ENCODE results near the gene SLCO1A2. TPM values are rescaled to one million over a fixed set of nuclear protein-coding genes. Genes with fewer than 3 reads are reported as not detected.

The SLCO1A2 gene
- polyA plus RNA-seq, 3 donors: not detected

GRCh38 chr12:21330682-21331253, 3.9 kb downstream of the SLCO1A2 start:
- Mint-ChIP-seq H3K9me3 (peaks cover 9 to 37% (median 25%) of the 10 kb centered on the region in 7 donors), H3K4me3 (no peak overlapping the region), H3K27ac (no peak overlapping the region), H3K27me3 (ENCODE audit: low read depth in 3 of 3) (peaks cover 0 to 1% (median 0%) of the 10 kb centered on the region in 3 donors), H3K36me3 (no peaks in the 10 kb centered on the region), H3K4me1 (no peaks in the 10 kb centered on the region)
- H3K9ac ChIP-seq (ENCODE audit: insufficient read depth, low read length, poor library complexity, severe bottlenecking): no peak overlapping the region
- no peak for DNase-seq
- intact Hi-C loops (cut with micrococcal nuclease): no loop called here
- no peak overlapping the region for H2AFZ ChIP-seq (ENCODE audit: insufficient read depth, low read depth, low read length, poor library complexity, severe bottlenecking)
- peaks cover 23 to 36% of the 10 kb centered on the region in 2 donors for H3K9me3 ChIP-seq (replicated peaks in 1 of 2; ENCODE audit: control insufficient read depth in 1 of 2, insufficient read depth in 1 of 2, low read length in 2 of 2)
- no peak overlapping the region for H3K4me3 ChIP-seq (replicated peaks in 1 of 3; ENCODE audit: low read depth in 2 of 3, low read length in 3 of 3)
- H3K79me2 ChIP-seq (ENCODE audit: insufficient read depth, low read length): no peaks in the 10 kb centered on the region
- no CpG with 5 or more reads among the region's 1 CpG for WGBS (ENCODE audit: insufficient coverage)
- no peaks in the 10 kb centered on the region for H3K4me1 ChIP-seq (ENCODE audit: control insufficient read depth in 1 of 2, insufficient read depth in 2 of 2, low read length in 2 of 2)
- no peak overlapping the region for H3K4me2 ChIP-seq (replicated peaks; ENCODE audit: extremely low read depth, low read length, poor library complexity, severe bottlenecking)
- H3K36me3 ChIP-seq (replicated peaks in 1 of 2; ENCODE audit: control insufficient read depth in 1 of 2, insufficient read depth in 2 of 2, low read length in 2 of 2): no peaks in the 10 kb centered on the region
- TF ChIP-seq, protein P1, sequence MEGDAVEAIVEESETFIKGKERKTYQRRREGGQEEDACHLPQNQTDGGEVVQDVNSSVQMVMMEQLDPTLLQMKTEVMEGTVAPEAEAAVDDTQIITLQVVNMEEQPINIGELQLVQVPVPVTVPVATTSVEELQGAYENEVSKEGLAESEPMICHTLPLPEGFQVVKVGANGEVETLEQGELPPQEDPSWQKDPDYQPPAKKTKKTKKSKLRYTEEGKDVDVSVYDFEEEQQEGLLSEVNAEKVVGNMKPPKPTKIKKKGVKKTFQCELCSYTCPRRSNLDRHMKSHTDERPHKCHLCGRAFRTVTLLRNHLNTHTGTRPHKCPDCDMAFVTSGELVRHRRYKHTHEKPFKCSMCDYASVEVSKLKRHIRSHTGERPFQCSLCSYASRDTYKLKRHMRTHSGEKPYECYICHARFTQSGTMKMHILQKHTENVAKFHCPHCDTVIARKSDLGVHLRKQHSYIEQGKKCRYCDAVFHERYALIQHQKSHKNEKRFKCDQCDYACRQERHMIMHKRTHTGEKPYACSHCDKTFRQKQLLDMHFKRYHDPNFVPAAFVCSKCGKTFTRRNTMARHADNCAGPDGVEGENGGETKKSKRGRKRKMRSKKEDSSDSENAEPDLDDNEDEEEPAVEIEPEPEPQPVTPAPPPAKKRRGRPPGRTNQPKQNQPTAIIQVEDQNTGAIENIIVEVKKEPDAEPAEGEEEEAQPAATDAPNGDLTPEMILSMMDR (IDR thresholded peaks at IDR 0.05): no peak
- H3K27me3 ChIP-seq (ENCODE audit: control insufficient read depth in 2 of 2, insufficient read depth in 2 of 2, low read length in 2 of 2): no peaks in the 10 kb centered on the region
- H3K27ac ChIP-seq (ENCODE audit: low read depth in 1 of 2, low read length in 2 of 2): no peak overlapping the region
- no peaks in the 10 kb centered on the region for H4K20me1 ChIP-seq (ENCODE audit: insufficient read depth, low read length)

GRCh38 chr12:21328578-21328977, 6.1 kb downstream of the SLCO1A2 start:
- H3K4me2 ChIP-seq (replicated peaks; ENCODE audit: extremely low read depth, low read length, poor library complexity, severe bottlenecking): no peak overlapping the region
- no peak overlapping the region for H3K27ac ChIP-seq (ENCODE audit: low read depth in 1 of 2, low read length in 2 of 2)
- no peaks in the 10 kb centered on the region for H3K4me1 ChIP-seq (ENCODE audit: control insufficient read depth in 1 of 2, insufficient read depth in 2 of 2, low read length in 2 of 2)
- H4K20me1 ChIP-seq (ENCODE audit: insufficient read depth, low read length): no peaks in the 10 kb centered on the region
- peaks cover 0 to 1% (median 0%) of the 10 kb centered on the region in 3 donors for H3K27me3 Mint-ChIP-seq (ENCODE audit: low read depth in 3 of 3)
- H3K36me3 Mint-ChIP-seq: no peaks in the 10 kb centered on the region
- H3K27me3 ChIP-seq (ENCODE audit: control insufficient read depth in 2 of 2, insufficient read depth in 2 of 2, low read length in 2 of 2): no peaks in the 10 kb centered on the region
- peaks cover 23 to 36% of the 10 kb centered on the region in 2 donors for H3K9me3 ChIP-seq (replicated peaks in 1 of 2; ENCODE audit: control insufficient read depth in 1 of 2, insufficient read depth in 1 of 2, low read length in 2 of 2)
- no peaks in the 10 kb centered on the region for H3K4me1 Mint-ChIP-seq
- no peak overlapping the region for H3K4me3 ChIP-seq (replicated peaks in 1 of 3; ENCODE audit: low read depth in 2 of 3, low read length in 3 of 3)
- no peaks in the 10 kb centered on the region for H3K36me3 ChIP-seq (replicated peaks in 1 of 2; ENCODE audit: control insufficient read depth in 1 of 2, insufficient read depth in 2 of 2, low read length in 2 of 2)
- H3K9ac ChIP-seq (ENCODE audit: insufficient read depth, low read length, poor library complexity, severe bottlenecking): no peak overlapping the region
- no peak for DNase-seq
- H3K27ac Mint-ChIP-seq: no peak overlapping the region
- H2AFZ ChIP-seq (ENCODE audit: insufficient read depth, low read depth, low read length, poor library complexity, severe bottlenecking): no peak overlapping the region
- no peaks in the 10 kb centered on the region for H3K79me2 ChIP-seq (ENCODE audit: insufficient read depth, low read length)
- TF ChIP-seq, protein P1 (IDR thresholded peaks at IDR 0.05): no peak
- H3K9me3 Mint-ChIP-seq: peaks cover 9 to 37% (median 25%) of the 10 kb centered on the region in 7 donors
- intact Hi-C loops (cut with micrococcal nuclease): no loop called here
- no peak overlapping the region for H3K4me3 Mint-ChIP-seq
